Measurements from ENCODE around the gene CFAP410.

DNA sequence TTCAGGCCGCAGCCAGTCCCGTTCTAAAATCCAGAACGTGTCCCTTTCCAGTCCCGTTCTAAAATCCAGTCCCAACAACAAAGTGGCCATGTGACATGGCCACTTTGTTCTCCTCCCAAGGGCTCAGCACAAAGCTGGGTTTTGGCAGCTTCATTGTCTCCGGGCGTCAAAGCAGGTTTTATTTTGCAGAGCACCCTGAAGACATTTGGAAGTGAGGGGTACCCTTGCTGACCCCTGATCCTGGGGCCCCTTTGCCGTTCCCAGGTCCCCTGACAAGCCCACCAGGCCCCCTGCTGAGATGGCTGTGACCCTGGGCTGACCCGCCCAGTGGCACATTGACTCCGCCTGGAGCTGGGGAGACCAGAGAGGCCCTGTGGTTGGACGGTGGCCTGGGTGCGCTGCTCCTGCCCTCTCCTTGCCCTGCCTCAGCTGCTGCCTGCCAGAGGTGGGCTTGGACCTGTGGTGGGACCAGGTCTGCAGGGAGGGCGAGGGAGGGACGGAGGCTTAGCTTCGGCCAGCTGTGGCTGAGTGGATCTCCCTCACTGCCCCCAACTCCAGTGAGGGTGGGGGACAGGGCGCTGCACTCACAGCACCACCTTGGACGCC lies 35.1 kb downstream of the CFAP410 start:
- no peak for TF ChIP-seq CTCF (IDR thresholded peaks at IDR 0.05; ENCODE audit: low read depth, low read length)
- TF ChIP-seq, protein P1, sequence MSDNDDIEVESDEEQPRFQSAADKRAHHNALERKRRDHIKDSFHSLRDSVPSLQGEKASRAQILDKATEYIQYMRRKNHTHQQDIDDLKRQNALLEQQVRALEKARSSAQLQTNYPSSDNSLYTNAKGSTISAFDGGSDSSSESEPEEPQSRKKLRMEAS (IDR thresholded peaks at IDR 0.05; ENCODE audit: low read depth, low read length): no peak
